A204.1 (cell line): ENCODE data around the gene SATB1.
"Not testable (repeated sequence)": the region's sequence is repeated elsewhere in the genome, so short reads cannot be mapped to it uniquely, and the experiment has no call there.

ENCODE experiments used
- FAIRE-seq: peaks from 2 replicates; lab custom pipeline; 2012; peaks lifted over from hg19 to GRCh38; lab: Jason Lieb, UNC

The SATB1 gene

GRCh38 chr3:18424729-18425640 lies at the start of gene SATB1:
SATB1 (minus strand) TSS chr3:18425339; CDS start chr3:18420967, 4,372 bp downstream.
- no peak for FAIRE-seq

DNA sequence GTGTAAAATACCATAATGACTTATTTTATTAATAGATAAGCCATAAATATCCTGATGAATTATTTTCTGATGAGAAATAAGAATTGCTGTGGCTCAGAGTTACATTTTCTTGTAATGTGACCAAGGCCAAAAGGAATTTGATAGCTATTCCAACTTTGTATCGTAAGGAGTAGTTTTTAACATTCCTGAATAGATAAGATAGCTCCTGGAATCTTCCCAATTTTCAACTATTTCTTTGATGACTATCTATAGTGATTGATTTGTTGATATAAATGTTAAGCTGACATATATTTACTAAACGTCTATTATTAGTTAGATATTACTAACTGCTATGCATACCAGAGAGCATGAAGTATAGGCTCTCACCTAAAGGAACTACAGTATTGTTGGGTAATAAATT lies 49.1 kb upstream of the SATB1 start:
- FAIRE-seq, result no peak

GRCh38 chr3:18469775-18470174 lies 44.6 kb upstream of the SATB1 start:
- FAIRE-seq, result no peak

- FAIRE-seq, result no peak
Observed at GRCh38 chr3:18466136-18466535, 41.0 kb upstream of the SATB1 start.

DNA sequence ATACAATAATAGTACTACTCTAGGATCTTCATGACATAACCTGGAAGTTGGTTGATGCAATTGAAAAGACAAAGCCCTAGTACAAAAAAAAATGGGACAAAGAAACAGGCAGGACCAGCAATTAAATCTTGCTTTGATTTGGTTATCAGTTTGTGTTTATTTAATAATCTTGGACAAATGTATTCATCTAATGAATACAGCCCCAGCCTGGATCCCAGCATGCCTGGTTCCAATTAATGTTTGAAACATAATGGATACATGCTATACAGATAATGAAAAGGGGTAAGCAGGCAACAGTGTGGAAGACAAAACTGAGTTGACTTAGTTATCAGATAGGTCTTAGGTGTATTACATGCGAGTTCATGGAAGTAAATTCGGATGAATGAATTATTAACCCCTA lies 29.6 kb upstream of the SATB1 start:
- FAIRE-seq, result no peak

DNA sequence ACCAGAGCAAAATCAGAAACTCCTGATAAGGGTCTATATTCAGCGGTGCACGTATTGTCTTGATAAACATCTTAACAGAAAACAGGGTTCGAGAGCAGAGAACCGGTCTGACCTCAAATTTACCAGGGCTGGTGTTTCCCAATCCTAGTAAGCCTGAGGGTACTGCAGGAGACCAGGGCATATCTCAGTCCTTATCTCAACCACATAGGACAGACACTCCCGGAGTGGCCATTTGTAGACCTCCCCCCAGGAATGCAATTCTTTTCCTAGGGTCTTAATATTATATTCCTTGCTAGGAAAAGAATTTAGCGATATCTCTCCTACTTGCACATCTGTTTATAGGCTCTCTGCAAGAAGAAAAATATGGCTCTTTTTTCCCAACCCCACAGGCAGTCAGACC lies 24.5 kb upstream of the SATB1 start:
- FAIRE-seq, result not testable (repeated sequence)

DNA sequence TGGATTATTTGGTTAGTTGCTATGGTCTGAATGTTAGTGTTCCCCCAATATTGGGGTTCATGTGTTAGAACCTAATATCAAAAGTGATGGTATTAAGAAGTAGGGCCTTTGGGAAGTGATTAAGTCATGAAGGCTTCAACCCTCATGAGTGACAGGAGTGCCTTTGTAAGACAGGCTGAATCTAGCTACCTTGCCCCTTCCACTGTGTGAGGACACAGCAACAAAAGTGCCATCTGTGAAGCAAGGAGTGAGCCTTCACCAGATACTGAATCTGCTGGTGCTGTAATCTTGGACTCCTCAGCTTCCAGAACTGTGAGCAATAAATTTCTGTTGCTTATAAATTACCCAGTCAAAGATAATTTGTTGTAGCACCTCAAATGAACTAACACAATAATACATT lies 22.6 kb upstream of the SATB1 start:
- no peak for FAIRE-seq

DNA sequence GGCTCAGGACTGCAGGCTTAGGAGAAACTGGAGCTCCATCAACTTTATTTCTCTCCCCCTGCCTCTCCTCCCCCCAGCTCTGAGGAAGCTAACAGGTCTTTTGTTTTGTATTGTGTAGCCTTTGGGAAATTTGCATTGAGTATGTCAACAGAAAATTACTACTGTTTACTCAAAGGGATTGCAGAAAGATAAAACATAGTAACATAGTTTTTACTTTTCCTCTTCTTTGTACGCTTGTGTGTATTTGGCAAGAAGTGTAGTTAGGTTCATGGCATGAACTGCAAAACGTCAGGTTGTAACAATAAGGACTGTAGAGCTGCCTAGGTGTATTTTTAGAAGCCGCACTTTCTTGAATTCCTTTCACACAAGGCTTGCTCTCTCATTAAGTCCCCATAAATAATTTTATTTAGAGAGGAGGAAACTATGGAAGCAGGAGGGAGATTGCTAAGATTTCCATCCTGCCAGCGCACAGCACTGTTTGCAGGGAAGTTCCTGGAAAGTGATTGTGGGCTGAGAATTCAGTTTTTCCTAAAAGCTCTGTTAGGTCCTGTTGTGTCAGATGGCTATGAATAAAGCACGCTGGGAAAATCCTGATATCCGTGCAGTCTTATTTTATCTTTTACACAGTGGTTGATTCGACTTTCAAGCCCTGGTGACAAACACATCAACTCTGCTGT lies 21.1 kb upstream of the SATB1 start:
- FAIRE-seq, result no peak

DNA sequence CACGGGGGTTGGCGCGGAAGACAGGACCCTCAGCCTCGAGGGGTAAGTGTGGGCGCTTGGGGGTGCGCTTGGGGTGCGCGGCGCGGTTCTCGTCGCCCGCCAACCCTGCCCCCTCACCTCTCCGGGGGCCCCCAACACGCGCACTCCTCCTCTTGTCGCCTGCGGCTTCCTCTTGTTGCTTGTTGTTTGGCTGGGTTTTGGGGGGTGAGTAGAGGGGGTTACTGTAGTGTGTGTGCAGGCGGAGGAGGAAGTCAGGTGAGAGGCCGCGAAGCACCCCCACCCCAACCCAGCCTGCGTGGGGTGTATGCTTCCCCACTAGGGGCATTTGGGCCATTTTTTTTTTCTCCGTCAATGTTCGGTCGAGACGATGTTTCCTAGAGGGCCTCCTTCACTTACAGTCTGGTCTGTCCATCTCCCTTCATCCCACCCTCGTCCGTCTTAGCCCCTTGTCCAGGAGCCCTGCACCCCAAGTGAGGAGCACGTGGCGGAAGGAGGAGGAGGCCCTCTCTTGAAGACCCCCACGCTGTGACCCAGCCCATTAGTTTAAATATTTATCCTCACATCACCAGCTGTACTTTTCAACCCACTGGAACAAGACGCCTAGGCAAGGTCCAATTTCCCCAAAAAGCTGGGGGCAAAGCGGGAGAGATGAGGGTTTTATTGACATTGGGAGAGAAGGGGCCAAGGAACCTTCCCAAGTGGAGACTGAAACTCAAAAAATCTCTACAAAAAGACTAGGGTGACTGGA lies 20.4 kb upstream of the SATB1 start:
- no peak for FAIRE-seq

GRCh38 chr3:18444595-18445400 lies 19.7 kb upstream of the SATB1 start:
- FAIRE-seq, result no peak

DNA sequence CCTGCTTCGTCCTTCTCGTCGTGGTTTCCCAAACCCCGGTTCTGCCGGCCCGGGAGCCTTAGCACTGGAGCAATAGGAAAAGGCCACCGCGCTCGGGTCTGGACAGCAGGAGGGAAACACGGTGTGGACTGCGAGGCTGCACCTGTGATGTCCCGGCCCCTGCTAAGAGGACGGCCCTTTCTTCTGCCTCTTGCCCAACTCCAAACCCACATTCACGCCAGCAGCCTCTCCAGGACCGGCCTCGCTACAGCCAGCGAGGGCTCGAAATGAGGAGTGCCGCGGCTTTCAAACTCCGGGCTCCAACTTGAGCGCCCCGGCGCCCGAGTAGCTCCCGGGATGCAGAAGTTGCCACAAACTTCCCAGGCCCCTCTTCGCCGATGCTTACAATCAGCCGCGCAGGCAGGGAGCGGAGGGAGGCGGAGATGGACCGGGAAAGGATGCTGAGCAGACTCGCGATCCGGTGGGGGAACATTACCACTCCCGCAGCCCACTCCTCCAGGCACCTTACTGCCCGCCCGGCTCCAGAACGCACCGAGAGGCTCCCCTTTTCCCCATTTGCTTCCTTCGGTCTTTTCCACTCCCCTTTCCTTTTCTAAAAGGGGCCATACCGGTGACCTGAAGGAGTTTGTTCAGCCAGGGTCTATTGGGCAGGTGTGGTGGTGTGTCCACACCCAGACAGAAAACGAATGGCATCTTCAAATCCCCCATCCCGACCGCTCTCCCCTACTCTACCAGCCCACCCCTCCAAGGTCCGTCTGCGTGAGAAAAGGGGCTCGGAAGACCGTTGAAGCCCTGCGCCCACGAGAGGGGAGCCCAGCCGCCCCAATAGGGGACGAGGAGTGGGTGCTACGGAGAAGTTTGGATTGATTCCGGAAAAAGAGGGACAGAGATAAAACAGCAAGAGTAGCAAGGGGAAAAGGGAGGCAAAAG lies 18.8 kb upstream of the SATB1 start:
- no peak for FAIRE-seq

GRCh38 chr3:18442756-18443664 lies 17.9 kb upstream of the SATB1 start:
- FAIRE-seq, result no peak

DNA sequence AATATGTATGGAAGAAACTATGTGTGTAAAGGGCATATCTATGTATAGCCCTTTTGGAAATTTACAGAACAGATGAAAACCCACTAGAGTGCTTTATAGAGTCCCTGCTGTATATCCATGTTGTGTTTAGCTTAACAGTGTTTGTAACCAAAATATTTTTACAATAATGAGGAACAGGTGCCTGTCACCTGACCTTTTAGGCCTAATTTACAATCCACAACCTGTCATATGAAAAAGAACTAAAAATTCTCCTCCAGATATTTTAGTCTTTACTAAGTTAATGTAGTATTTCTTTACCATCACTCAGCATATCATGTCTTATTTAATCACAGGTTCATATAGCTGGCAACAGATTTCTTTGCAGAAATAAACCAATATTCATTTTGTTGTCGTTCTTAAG lies 16.4 kb upstream of the SATB1 start:
- no peak for FAIRE-seq

GRCh38 chr3:18440066-18440722 lies 15.1 kb upstream of the SATB1 start:
- FAIRE-seq, result no peak

GRCh38 chr3:18439281-18439680 lies 14.1 kb upstream of the SATB1 start:
- FAIRE-seq, result no peak

DNA sequence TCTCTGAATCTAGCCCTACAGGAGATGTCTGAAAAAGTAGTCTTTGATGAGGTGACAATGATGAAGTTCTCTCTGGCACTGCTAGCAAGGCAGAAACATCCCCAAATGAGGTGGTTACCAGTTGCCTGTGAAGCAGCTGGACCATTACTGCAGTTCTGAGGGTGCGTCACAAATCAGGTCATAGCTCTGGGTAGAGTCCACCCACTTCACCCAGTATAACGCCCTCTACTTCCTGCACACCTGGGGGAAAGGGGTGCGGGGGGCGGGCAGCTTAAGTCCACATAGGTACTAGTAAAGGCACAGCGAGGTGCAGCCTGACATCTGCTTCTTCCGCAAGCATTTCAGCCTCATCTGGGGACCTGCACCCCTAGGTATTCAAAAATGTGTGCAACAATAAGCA lies 13.4 kb upstream of the SATB1 start:
- FAIRE-seq, result no peak

- no peak for FAIRE-seq
Observed at GRCh38 chr3:18436213-18436612, 11.1 kb upstream of the SATB1 start.

DNA sequence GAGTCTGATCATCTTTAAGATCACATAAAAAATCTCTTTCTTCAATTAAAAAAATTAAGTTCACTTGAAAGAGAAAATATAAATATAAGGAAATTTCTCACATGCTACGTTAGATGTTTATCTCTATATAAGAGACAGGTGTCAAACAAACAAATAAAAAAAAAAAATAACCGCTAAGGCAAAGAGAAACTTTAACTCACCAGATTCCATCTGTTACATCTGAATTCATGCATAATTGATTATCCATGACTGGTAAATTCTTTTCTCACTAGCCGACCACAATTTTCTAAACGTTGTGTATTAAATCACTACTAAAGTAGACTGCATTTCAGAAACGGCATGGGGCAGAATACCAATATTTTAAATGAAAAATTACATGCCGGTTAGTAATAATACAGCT lies 9.6 kb upstream of the SATB1 start:
- FAIRE-seq, result no peak

DNA sequence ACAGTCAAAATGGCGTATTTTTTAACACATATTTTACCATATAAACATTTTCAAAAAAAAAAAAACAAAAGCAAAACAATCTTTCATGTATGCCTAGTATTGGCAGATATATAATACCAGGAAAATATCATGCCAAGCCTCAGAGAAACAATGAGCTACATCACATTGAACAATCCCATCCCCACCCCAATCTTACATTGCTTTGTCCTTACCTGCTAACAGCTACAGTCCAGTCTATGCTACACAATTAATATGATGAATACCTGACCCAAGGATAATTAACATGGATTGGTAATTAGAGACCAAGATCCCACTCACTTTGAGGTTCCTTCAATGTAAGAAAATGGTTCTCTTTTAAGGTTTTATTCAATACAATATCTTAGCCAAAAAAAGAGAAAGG lies 7.6 kb upstream of the SATB1 start:
- FAIRE-seq, result no peak
